Gastroesophageal sphincter (tissue), 4 donors: ENCODE results near the gene SESTD1. TPM values are rescaled to one million over a fixed set of nuclear protein-coding genes. Genes with fewer than 3 reads are reported as not detected.
A peak's percentile ranks its signal among the peaks of the same experiment; 100 is the strongest.

Experiments
- ATAC-seq: fragments of 150-250 bp; one replicate; pipeline ENCODE4 v1.9.1; 2016; ENCODE audit warnings: mild to moderate bottlenecking, moderate library complexity
- H3K27ac ChIP-seq, 4 donors: fragments of 200-600 bp; sonication (generic) in 3 of 4; 1 replicate in 3 of 4; 2 replicates in 1 of 4; pipeline ENCODE4 v1.5.1; 2016 to 2019
- H3K27me3 ChIP-seq: fragments of 200-600 bp; sonication (generic); one replicate; pipeline ENCODE4 v1.5.1; 2019
- H3K36me3 ChIP-seq, 2 donors: fragments of 200-600 bp; sonication (generic); one replicate each; pipeline ENCODE4 v1.5.1; 2019; ENCODE audit warnings: control low read depth in 1 of 2
- H3K4me1 ChIP-seq, 3 donors: fragments of 200-600 bp; sonication (generic); 1 replicate in 2 of 3; 2 replicates in 1 of 3; pipeline ENCODE4 v1.5.1; 2016 to 2019; ENCODE audit warnings: control low read depth in 2 of 3
- H3K4me3 ChIP-seq, 2 donors: fragments of 200-600 bp; sonication (generic); one replicate each; pipeline ENCODE4 v1.5.1; 2019; ENCODE audit warnings: mild to moderate bottlenecking in 1 of 2, moderate library complexity in 1 of 2
- H3K9me3 ChIP-seq, 3 donors: fragments of 200-600 bp; sonication (generic); one replicate each; pipeline ENCODE4 v1.5.1; 2017 to 2019; ENCODE audit warnings: control low read depth in 2 of 3
- CTCF ChIP-seq, 4 experiments: fragments of 200-600 bp in 2 of 4; fragments of 450-650 bp in 2 of 4; sonication (generic) in 1 of 4; IDR thresholded peaks; one replicate each; pipeline ENCODE4 v1.5.1; 2017 to 2019; ENCODE audit warnings: antibody characterized with exemption in 4 of 4, mild to moderate bottlenecking in 2 of 4, moderate library complexity in 2 of 4
- EP300 ChIP-seq: sonication (generic); formaldehyde crosslinking; IDR thresholded peaks from one replicate; pipeline ENCODE4 v1.6.1; 2017; ENCODE audit warnings: antibody characterized with exemption, mild to moderate bottlenecking
- POLR2A ChIP-seq, 2 donors: fragments of 450-650 bp; IDR thresholded peaks; one replicate each; pipeline ENCODE4 v1.6.1; 2017; ENCODE audit warnings: antibody characterized with exemption in 2 of 2, mild to moderate bottlenecking in 2 of 2, moderate library complexity in 1 of 2
- POLR2AphosphoS5 ChIP-seq: sonication (generic); formaldehyde crosslinking; IDR thresholded peaks from one replicate; pipeline ENCODE4 v1.6.1; 2017; ENCODE audit warnings: antibody characterized with exemption
- WGBS, 2 donors: methylation state at CpG; one replicate each; pipeline ENCODE4 v1.1.5; 2018; ENCODE audit warnings: low coverage in 1 of 2; 5-methylcytosine and 5-hydroxymethylcytosine counted together
- total RNA-seq, 4 donors: library from RNA; depleted of rRNA; stranded (reverse); fragments of >200 nt; gene quantifications; one replicate each; pipeline ENCODE4 v1.1.0, GENCODE V29; 2016

Gene SESTD1
- total RNA-seq, 4 donors from 2014 or later = 47.9 to 103 (median 68.5) TPM

DNA sequence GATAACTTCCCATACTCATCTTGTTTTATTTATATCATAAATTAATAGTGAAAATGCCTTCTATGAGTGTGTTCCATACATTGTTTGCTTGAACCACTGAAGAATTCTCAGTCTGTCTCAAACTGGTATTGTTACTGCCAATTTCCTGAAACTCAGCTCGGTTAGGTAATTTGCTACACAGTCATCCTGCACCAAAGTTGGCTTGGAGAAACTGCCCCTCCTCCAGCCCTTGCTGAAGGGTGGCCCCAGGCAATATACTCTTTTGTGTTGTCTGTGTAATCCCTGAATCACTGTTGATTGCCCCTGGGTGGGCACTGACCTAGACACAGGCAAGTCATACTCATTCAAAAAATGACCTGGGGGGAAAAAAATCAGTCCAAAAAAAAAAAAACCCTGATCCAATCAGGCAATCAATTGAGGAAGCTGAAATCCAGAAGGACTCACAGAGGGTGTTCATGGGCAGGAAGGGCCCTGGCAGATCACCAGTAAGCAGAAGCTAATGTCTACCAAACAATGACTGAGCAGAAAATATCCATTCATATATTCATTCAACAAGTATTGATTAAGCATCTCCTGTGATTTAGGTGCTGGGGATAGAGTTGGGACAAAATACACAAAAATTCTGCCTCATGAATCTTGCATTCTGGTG is 3.8 kb upstream of the SESTD1 start:
- ATAC-seq = peak; percentile 14
- Histone ChIP-seq H3K36me3 (no peaks in the 10 kb centered on the region), H3K4me1 (peaks cover 0 to 16% (median 5%) of the 10 kb centered on the region in 3 donors), H3K27ac (peak overlapping the region in 1 of 4 donors; percentile 19), H3K9me3 (no peaks in the 10 kb centered on the region), H3K27me3 (no peaks in the 10 kb centered on the region), H3K4me3 (no peak overlapping the region)
- TF ChIP-seq POLR2AphosphoS5 = no peak
- no peak for TF ChIP-seq POLR2A (IDR thresholded peaks at IDR 0.05)
- no peak for TF ChIP-seq EP300
- no peak for TF ChIP-seq CTCF (IDR thresholded peaks at IDR 0.05)
- whole genome bisulfite sequencing, 2 donors = 56% methylated on average over 1 of the region's 1 CpG; no CpG with 5 or more reads in 1 of the 2 donors

DNA sequence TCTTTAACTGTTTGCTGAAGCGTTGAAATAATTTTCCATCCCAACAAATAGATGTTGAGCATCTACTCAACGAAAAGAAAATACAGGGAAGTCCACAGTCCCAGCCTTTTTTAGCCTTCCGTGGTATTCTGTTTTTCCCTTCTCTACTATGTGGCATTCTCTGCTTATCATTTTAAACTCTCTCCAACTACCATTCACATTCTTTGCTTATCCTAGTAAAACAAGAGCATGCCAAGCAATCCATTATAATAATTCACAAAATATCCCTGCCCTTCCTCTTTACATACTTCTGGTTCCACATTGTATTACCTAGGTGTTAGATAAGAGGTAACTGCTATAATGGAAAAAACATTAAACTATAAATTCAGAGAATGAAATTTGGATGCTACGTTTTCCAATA is 1.6 kb upstream of the SESTD1 start:
- H3K27ac ChIP-seq = no peak overlapping the region
- no peaks in the 10 kb centered on the region for H3K36me3 ChIP-seq
- no peak overlapping the region for H3K4me3 ChIP-seq
- TF ChIP-seq CTCF (IDR thresholded peaks at IDR 0.05) (no peak), POLR2AphosphoS5 (no peak)
- WGBS, 2 donors = 45 to 61% methylated on average over 3 to 4 of the region's 4 CpGs
- H3K4me1 ChIP-seq = peaks cover 4 to 30% (median 7%) of the 10 kb centered on the region in 3 donors
- no peaks in the 10 kb centered on the region for H3K27me3 ChIP-seq
- no peaks in the 10 kb centered on the region for H3K9me3 ChIP-seq
- no peak for ATAC-seq

GRCh38 chr2:179265082-179265510 is 464 bp upstream of the SESTD1 start:
- peak overlapping the region; percentile 65 to 83 for H3K4me3 ChIP-seq
- ATAC-seq = peak; percentile 46
- no peak for TF ChIP-seq EP300
- TF ChIP-seq POLR2AphosphoS5 = no peak
- no peaks in the 10 kb centered on the region for H3K27me3 ChIP-seq
- peaks cover 5 to 40% (median 9%) of the 10 kb centered on the region in 3 donors for H3K4me1 ChIP-seq
- H3K27ac ChIP-seq = peak overlapping the region; percentile 82 to 96 (median 94)
- no peaks in the 10 kb centered on the region for H3K9me3 ChIP-seq
- H3K36me3 ChIP-seq = no peaks in the 10 kb centered on the region
- 48 to 63% methylated on average over 4 to 5 of the region's 5 CpGs for WGBS, 2 donors

DNA sequence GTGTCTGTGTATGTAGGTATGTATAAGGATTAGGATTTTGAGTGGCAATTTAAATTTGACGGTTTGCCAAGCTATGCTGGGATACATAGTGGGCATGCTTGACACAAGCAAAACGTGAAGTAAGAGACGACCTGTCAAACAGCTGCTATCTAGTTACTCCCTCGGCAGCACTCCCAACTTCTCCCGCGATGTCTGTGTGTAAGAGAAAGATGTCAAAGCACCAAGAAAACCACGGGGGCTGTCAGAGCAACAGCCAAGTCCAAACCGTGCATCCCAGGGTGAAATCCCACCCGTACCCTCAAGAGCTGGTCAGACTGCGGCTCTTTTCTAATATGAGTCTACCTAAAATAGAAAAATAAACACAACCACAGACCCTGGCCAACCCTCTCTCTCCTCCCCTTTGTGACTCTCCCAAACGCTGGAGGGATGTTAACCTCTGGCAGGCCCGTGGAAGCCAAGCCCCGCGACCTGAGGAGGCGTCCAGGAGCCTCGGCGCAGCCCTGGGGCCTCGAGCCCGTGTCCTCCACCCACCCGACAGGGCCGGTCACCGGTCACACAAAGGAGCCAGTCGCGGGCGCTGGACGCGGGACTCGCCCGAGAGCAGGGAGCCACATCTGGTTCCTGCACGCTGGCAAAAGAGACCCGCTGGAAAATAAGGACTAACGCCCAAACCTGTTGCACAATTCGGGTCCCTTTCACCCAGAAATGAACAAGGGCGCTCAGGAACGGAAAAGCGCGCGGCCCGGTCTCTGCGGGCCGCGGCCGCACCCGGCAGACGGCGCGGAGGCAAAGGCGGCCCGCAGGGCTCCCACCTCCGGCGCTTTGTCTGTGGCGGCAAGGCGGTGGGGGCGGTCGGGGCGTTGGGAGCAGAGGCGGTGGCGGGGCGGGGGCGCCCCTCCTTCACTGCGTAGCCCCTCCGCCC is 925 bp downstream of the SESTD1 start:
- Histone ChIP-seq H3K27ac (peak overlapping the region; percentile 82 to 96 (median 94)), H3K4me1 (peaks cover 8 to 54% (median 9%) of the 10 kb centered on the region in 3 donors), H3K4me3 (peak overlapping the region; percentile 65 to 83), H3K27me3 (no peaks in the 10 kb centered on the region), H3K36me3 (no peaks in the 10 kb centered on the region), H3K9me3 (no peaks in the 10 kb centered on the region)
- whole genome bisulfite sequencing, 2 donors = 0 to 1% methylated on average over 10 of the region's 62 CpGs
- peak; percentile 26 for ATAC-seq
- TF ChIP-seq POLR2A (IDR thresholded peaks at IDR 0.05) = no peak
- TF ChIP-seq EP300 = no peak
- no peak for TF ChIP-seq CTCF (IDR thresholded peaks at IDR 0.05)
- no peak for TF ChIP-seq POLR2AphosphoS5

GRCh38 chr2:179263015-179263414 is 1.6 kb downstream of the SESTD1 start:
- no peak for ATAC-seq
- TF ChIP-seq CTCF (IDR thresholded peaks at IDR 0.05) (no peak), EP300 (no peak), POLR2AphosphoS5 (no peak)
- no peaks in the 10 kb centered on the region for H3K36me3 ChIP-seq
- H3K9me3 ChIP-seq = no peaks in the 10 kb centered on the region
- peak overlapping the region; percentile 65 to 83 for H3K4me3 ChIP-seq
- H3K27me3 ChIP-seq = no peaks in the 10 kb centered on the region
- 0 to 7% methylated on average over 4 of the region's 4 CpGs for WGBS, 2 donors
- H3K27ac ChIP-seq = peak overlapping the region; percentile 82 to 96 (median 94)
- H3K4me1 ChIP-seq = peaks cover 8 to 61% (median 9%) of the 10 kb centered on the region in 3 donors
